GM18499 (cell line): Measurements from ENCODE around the gene CCL8.

Experiments
- ATAC-seq: cut with Tn5 transposase; IDR thresholded peaks from one replicate; pipeline ENCODE4 v1.9.1; 2021; ENCODE audit warnings: moderate number of reproducible peaks; ENCODE audit not compliant: insufficient read depth, unreplicated experiment

The CCL8 gene

DNA sequence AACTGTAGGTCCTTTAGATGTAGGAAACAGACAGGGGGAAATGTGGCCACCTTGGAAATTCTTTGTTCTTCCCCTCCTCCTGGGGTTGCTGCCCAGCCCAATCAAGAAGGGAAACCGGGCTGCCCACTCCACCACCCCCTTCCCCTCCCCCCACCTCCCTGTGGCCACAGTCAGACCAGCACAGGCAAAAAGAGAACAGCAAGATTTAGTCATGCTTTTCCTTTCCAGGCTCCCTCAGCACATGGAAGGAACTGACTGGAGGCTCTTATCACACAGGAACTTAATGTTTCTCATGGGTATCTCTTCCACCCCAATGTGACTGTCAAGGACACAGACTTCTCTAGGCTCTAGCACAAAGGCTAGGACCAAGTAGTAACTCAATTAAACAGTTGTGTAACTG is 46.8 kb downstream of the CCL8 start:
- no peak for ATAC-seq

DNA sequence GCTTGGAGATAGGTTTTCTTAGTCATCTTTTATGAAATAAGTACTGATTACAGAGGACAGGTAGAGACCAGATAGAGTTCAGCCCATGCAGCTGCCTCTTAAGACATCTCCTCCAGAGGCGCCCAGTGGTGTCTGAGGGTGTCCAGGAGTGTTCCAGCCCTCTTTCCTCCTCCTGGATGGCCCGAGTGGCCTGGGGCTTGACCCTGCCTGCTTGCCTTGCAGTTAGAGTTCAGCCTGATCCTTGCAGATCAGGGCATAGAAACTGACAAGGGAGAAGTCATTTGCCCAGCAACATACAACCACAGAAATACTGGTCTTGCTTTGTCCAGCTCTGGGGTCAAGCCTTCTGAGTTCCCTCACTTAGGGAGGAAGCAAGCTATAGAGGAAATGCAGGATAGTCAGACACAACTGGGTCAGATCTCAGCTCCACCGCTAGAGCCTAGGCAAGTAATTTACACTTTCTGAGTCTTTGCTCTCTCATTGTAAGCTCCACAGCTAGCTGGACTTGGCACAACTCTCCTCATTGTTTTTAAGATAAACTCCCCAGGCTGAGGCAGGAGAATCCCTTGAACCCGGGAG is 47.4 kb downstream of the CCL8 start:
- ATAC-seq = no peak

DNA sequence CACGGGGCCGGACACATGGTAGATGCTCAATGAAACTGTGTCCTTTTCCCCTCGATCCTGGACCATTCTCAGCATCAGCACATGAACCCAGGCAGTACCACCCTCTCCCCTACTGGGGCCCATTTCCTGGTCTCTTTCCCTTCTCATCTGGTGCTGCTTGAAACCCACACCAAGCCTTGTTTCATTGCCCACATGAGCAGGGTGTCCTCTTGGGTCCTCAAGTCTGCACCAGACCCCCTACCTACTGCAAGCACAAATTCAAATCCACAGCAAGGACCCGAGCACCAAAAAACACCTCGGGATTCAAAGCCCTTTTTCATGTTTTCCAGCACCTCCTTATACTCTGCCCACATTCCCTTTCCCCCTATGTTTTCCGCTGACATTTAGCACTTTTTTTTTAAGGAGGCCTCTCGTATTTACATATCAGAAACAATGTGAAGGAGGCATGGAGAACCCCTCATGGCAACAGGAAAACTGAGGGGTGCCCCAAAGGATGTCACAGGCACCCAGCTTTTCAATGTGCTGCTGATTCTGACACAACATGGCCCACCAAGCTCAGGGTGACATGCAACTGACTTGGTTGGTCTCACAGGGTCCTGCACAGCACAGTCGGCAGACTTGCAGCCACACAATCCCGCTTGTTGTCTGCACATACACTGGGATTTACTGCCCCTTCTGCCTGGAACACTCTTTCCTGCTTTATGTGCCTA is 48.4 kb downstream of the CCL8 start:
- ATAC-seq = no peak

DNA sequence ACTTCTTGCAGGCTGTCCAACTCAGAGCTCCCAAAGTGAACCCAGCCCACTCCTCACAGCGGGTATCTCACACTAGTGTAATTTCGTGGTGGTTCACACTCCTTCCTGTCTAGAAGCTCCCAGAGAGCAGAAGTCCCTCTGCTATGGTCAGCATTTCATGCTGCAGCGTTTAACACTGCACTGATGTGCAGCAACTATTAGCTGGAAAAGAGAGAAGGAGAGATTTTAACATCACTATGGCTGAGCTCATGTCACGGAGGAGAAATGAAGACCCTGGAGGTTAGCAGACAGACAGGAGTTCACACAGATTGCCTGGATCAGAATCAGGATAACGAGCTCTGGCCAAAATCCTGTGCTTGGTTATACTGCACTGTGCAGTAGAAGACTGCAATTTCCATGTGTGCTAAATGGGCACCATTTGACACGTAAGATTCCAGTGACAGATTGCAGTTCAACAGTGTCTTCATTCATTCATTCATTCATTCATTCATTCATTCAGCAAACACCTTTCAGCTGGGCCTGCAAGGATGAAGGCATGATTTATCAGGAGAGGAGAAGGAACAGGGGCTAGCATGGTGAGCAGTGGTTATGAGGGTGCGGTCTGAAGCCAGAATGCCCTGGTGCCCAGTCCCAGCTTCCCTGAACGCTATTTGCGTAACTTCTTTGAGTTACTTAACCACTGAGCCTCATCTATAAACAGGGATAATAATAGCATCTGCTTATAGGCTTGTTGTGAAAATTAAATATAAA is 49.1 kb downstream of the CCL8 start:
- ATAC-seq = no peak

DNA sequence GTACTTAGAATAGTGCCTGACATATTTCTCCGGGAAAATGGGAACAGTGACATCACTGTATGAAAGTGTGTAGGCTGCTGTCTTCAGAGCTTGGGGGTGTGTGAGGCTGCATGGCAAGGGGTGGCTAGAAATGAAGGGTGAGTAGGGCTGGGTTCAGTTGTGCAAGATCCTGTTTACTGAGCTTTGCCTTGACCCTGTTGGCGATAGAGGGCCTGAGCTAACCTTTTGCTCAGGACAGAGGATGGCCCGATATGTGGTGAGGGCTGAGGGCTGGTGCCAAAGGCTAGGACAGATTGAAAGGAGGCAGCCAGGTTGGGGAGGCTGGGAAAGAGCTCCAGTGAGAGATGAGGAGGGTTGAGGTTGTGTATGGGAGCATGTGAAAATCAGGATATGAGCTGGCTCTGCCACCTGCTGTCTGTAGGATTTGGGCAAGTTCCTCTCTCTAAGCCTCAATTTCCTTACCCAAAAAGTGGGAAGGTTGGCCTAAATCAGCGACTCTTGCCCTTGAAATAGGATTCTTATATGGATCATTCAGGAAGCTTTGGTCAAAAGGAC is 49.8 kb downstream of the CCL8 start:
- ATAC-seq = no peak

DNA sequence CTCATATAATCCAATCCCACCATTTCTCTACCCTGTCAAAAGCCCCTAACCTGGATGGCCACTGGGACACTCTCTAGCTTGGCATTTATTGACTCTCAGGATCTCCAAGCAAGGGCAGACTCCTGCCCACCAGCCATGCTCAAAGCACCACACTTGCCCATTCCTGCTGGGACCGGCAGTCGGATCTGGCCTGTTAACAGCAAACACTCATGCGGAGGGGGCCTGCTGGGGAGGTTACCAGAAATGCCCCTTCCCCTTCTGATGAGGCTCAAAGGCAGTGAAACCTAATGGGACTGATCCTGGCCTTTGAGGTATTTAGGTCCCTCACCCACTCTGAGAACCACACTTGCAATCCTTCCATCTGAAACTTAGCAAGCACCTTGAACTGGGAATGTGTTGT is 50.3 kb downstream of the CCL8 start:
- no peak for ATAC-seq

DNA sequence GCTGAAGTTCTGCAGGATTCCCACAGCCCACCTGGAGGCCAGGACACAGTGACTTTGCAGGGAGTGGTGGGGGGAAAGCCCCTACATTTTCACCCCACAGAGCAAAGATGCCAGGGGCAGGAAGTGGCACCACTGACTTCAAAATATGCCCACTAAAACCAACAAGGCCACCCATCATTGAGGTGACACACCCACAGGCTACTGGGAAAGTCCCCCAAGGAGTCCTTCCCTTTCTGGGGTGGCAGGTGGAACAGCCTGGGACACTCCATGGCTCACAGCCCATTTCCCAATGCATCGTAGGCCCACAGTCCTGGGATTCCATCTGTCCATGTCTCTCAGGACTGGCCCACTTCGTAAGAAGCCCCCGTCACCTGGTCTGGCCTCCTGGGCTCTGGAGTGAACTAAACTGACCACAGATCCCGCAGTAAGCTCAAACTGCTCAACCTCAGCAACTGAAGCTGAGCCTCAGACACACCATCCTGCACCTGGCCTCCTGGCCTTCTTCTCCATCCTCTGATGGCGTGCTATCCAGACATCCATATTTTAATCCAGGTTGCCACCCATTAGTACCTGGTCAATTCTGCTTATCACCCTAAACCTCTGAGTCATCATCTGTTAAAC is 51.3 kb downstream of the CCL8 start:
- ATAC-seq = no peak

DNA sequence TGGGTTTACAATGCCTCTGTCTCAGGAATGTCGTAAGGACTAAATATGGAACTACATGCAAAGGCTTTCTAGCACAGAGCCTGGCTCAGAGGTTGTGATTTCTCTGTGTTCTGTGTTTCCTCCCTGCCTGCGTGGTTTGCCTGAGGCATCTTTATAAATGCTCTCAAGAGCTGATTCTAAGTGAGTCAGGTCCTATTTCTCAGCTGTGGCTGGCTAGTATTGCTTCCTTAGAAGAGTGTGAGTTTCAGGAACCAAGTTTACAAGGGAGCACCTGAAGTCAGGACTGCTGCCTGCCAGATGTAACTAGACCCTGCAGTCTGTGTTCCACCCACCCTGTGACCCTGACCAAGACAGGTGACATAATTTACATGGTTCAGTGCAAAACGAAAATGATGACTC is 51.8 kb downstream of the CCL8 start:
- no peak for ATAC-seq
